HG03196 (cell line): ENCODE results near the gene SOX13.
"Not testable (repeated sequence)": the region's sequence is repeated elsewhere in the genome, so short reads cannot be mapped to it uniquely, and the experiment has no call there.

Experiments
- ATAC-seq: cut with Tn5 transposase; IDR thresholded peaks from one replicate; pipeline ENCODE4 v1.9.1; 2021; ENCODE audit not compliant: unreplicated experiment

Gene SOX13

DNA sequence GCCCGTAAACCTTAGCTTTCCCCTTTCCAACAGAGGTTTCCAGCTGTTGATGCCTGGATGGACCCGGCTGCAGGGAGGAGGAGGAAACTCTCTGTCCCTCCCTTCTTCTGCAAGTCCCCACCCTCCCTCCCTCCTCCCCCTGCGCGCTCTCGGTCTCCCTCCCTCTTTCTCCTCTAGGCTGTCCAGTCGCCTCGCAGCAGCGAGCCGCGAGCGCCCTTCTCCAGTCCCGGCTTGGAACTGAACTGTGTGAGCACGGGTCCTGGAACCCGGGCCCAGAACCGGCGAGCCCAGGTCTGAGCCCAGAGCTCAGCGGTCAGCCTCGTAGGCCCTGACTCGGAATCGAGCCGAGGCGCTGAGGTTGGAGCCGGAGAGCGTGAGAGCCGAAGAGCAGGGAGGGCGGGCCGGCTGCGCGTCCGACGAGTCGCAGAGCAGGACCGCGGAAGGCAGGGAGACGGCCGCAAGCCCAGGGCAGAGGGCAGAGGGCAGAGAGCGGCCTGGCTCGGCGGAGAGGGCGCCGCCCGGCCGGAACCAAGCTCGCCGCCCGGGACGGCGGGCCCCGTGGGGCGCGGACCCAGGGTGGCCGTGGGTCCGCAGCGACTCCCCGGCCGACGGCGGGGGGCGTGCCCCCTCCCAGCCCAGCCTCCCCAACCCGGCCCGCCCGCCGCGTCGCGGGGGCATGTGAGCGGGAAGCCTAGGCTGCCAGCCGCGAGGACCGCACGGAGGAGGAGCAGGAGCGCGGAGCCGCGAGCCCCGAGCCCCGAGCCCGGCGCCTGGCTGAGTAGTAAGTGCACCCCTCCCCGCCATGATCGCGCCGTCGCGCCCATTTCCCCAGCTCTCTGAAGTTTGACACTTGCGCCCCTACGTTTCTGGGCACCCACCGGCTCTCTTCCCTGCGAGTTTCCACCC, at the start of gene SOX13:
SOX13 (plus strand) TSS at position 185 of the 906 bp plus-strand sequence. CDS start 39,801 bp downstream, outside the sequence.
- ATAC-seq, result no peak

- ATAC-seq, result no peak
These were observed 46.8 kb upstream of the SOX13 start for GRCh38 chr1:204025917-204026707.

DNA sequence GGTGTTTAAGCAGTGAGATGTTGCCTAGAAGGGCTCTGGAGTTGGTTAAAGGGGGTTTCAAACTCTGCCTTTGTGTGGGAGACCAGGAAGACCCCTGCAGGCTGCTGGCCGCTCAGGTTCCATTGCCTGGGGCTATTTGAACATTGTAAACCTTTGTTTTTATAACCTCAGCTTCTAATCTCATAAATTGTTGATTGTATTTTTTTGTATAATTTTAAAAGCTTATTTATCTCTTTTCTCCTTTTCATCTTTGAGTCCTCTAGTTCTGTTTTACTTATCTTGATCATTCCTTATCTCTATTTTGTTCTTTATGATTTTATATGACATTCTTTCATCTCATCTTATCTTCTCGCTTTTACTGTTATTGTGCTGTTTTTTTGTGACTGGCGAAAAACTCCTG, 45.5 kb upstream of the SOX13 start:
- ATAC-seq, result no peak

DNA sequence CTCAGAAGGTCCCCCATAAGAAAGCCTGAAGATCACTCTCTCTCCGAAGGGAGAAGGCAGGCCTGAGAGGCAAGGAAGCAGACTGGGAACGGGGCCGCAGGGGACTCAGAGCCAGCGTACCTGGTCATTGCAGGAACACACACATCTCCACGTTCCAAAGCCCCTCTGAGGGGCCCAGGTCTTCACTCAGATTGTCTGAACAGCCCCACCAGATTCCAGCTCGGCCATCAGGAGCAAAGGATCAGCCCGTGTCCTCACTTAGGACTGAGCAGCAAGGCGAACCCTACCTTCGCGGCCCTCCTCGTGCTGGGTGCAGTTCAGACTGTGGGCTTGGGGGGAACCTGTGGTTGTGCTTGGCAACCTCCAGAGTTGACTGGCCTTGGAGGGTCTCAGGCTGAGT, 43.9 kb upstream of the SOX13 start:
- ATAC-seq, result no peak

DNA sequence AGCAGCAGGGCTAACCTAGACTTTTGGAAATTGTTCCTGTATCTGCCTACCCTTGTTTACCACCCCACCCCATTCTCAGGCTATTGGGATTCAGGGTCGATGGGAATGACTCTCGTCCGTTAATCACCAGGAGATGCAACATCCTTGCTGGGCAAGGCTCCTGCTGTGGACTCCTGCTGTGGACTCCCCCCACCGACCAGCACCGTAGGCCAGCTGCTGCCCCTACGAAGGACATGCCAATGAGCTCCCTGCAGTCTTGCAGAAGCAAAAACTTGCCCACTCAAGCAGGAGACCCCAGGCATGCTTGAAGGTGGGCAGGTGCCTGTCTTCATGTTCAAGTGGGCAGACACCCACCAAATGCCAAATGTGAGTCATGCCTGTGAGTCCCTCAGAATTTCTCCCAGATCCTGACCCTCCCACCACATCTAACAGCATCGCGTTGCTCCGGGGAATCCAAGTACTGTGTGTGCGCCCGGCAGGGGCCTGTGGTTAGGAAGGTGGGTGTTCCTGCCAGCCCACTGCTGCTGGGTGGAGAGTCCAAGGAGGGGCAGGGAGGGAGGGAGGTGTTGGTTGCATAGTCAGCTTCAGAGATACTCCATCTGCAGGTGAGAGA, 41.7 kb upstream of the SOX13 start:
- ATAC-seq, result no peak

DNA sequence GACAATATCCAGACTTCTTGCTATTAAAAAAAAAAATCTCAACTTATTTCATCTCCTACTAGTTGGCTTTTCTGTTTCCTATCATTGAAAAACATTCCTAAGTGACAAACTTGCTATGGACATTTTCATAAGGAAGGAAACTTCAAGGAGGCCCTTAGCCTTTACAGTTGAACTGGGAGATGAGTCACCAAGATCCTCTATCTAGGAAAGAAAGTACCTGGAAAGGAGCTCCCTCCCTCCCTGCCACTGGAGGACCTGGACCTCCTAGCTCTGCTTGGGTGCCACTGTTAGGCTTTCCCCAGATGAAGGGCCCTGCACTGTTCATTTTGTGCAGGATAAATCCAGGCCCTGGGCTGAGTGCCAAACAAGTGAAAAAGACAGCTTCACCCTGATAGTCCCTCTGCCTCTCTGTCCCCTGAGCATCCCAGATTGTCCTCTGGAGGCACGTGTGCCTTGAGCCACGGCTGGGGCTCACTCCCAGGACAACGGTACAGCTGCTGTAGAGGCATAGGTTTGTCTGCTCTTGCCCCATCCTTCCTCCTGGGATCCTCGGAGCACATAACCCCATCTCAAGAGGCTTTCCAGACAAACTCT, 40.2 kb upstream of the SOX13 start:
- ATAC-seq, result no peak

DNA sequence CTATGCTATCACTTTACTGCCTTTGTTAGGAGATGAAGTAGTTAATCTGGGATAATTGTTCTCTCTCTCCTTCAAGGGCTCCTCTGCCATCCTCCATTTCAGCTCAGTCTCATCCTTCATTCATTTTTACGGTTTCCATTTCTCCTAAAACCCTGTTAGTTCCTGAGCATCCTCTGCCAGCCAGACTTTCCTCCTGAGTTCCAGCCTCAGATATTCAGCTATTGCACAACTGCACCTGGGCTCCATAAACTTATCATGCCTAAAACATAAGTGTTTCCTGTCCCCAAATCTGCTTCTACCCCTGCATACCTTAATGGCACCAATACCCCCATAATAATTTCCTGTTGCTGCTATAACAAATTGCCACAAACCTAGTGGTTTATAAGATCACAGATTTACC, 39.6 kb upstream of the SOX13 start:
- no peak for ATAC-seq

GRCh38 chr1:204036882-204037655, 35.8 kb upstream of the SOX13 start:
- ATAC-seq, result no peak

GRCh38 chr1:204041232-204041767, 31.6 kb upstream of the SOX13 start:
- ATAC-seq, result no peak

DNA sequence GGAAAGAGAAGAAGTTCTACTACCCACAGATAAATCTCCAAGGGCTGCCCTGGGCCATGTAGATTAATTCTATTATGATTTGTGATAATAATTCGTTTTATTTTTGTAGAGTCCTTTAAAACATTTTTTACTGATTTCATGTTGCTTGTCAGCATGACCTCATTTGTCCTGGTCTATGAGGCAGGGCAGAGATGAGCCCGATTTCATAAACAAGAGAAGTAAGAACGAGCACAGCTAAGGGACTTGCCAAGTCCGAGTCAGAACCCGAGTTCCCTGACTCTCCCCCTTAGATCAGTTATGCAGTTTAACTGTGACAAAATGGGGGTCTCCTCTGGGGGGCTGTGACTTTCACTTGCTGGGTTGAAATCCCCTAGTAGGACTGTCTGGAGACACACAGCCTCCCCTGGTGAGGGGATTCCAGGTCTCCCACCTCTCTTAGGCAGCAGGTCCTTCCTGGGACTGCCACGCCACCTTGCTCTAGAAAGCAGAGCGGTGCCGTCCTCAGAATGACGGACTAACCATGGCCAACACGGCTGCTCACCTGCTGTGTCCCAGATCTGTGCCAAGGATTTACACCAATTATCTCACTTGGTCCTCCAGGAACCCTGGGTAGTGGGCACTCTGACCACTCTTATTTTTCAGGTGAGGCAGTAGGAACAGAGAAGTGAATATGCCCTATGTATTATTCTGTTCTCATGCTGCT, 31.0 kb upstream of the SOX13 start:
- no peak for ATAC-seq

GRCh38 chr1:204042516-204042915, 30.4 kb upstream of the SOX13 start:
- ATAC-seq, result no peak

- no peak for ATAC-seq
These were observed 29.2 kb upstream of the SOX13 start for GRCh38 chr1:204043680-204044079.

- no peak for ATAC-seq
These were observed 28.5 kb upstream of the SOX13 start for GRCh38 chr1:204044448-204044847.

DNA sequence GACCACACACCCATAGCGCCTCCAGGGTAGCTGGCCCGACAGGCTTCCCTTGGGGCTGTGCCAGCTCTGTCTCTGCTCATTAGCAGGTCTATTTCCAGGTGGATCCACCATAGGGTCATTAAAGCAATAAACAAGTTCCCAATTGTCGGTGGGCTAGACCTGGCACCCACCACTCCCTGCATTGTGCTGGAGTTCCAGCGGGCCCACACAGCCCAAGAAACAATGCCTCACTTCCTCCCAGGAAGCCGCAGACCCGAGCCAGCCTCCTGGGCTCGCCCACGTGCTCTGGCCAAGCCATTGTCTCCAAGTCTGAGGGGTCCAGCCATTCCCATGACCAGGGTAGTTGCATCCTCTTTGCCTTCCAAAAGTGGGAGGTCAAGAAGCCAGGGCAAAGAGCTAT, 27.5 kb upstream of the SOX13 start:
- ATAC-seq, result no peak

DNA sequence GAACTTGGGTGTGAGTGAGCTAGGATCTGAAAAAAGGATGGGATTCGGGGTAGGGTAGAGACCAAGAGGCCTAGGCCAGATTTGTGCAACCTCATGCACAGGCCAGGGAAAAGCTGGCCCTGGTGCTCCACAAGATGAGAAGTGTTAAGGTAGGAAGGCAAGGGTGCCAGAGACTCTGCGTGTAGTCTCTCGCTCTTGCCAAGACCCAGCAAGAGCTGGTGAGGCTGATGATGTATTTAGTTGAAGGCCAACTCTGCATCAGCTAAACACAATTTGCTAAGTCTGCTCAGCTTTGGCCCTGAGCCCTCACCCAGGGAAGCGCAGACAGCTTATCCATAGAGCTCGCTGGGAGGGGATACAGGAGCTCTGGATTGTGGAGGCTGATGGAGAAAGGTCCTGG, 26.6 kb upstream of the SOX13 start:
- ATAC-seq, result no peak

DNA sequence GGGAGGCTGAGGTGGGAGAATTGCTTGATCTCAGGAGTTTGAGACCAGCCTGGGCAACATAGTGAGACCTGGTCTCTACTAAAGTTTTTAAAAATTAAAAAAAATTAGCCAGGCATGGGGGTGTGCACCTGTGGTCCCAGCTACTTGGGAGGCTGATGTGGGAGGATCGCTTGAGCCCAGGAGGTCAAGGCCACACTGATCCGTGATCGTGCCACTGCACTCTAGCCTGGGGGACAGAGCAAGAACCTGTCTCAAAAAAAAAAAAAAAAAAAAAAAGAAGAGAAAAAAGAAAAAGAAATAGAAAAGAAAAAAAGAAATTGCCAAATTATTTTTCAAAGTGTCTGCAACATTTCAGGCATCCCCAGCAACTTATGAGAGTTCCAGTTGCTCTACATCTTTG, 24.1 kb upstream of the SOX13 start:
- not testable (repeated sequence) for ATAC-seq

DNA sequence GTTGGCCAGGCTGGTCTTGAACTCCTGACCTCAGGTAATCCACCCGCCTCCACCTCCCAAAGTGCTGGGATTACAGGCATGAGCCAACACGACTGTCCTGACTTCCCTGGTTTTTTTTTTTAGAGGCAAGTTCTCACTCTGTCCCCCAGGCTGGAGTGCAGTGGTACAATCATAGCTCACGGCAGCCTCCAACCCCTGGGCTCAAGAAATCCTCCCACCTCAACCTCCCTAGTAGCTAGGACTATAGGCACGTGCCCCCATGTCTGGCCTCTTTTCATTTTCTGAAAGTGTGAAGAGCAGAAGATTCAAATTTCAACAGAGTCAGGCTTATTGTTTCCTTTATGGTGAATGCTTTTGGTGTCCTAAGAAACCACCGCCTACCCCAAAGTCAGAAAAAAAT, 21.7 kb upstream of the SOX13 start:
- no peak for ATAC-seq

DNA sequence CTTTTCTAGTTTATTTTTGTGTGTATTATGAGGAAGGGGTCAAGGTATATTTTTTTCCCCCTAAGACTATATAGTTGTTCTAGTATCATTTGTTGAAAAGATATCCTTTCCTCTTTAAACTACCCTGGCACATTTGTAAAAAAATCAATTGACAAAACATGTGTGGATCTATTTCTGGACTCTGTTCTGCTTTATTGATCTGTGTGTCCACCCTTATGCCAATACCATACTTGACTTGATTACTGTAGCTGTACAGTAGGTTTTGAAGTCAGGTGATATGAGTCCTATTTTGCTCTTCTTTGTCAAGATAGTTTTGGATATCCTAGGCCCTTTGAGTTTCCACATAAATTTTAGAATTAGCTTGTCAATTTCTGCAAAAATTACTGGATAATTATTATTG, 21.2 kb upstream of the SOX13 start:
- no peak for ATAC-seq

- ATAC-seq, result no peak
These were observed 19.0 kb upstream of the SOX13 start for GRCh38 chr1:204053893-204054292.

GRCh38 chr1:204059970-204060369, 12.9 kb upstream of the SOX13 start:
- ATAC-seq, result no peak
